GM12891 (cell line): ENCODE measurements around the gene SDC3. TPM values are rescaled to one million over a fixed set of nuclear protein-coding genes. Genes with fewer than 3 reads are reported as not detected.
A peak's percentile ranks its signal among the peaks of the same experiment; 100 is the strongest.
"Not testable (repeated sequence)": the region's sequence is repeated elsewhere in the genome, so short reads cannot be mapped to it uniquely, and the experiment has no call there.

Experiments used
- DNase-seq: peaks from one replicate; pipeline ENCODE4 v3.0.0; 2011; ENCODE audit warnings: low spot score; ENCODE audit not compliant: insufficient read length
- FAIRE-seq: peaks from 2 replicates; lab custom pipeline; 2011; peaks lifted over from hg19 to GRCh38; lab: Jason Lieb, UNC
- PAX5 ChIP-seq: IDR thresholded peaks from 2 replicates; pipeline ENCODE4 v1.6.1; 2011; ENCODE audit warnings: low read length, moderate library complexity, mild to moderate bottlenecking; ENCODE audit not compliant: insufficient read depth, severe bottlenecking
- POLR2A ChIP-seq: IDR thresholded peaks from 2 replicates; pipeline ENCODE4 v1.6.1; 2011; ENCODE audit warnings: low read depth, low read length, control low read depth
- POLR2AphosphoS5 ChIP-seq: IDR thresholded peaks from 2 replicates; pipeline ENCODE4 v1.6.1; 2011; ENCODE audit warnings: low read depth, low read length, control low read depth
- POU2F2 ChIP-seq: IDR thresholded peaks from 2 replicates; pipeline ENCODE4 v1.6.1; 2011; ENCODE audit warnings: low read depth, mild to moderate bottlenecking, control low read depth, low read length, moderate library complexity
- SPI1 ChIP-seq: IDR thresholded peaks from 2 replicates; pipeline ENCODE4 v1.6.1; 2011; ENCODE audit warnings: low read depth, low read length, control low read depth
- TAF1 ChIP-seq: IDR thresholded peaks from 2 replicates; pipeline ENCODE4 v1.6.1; 2011; ENCODE audit warnings: low read depth, low read length, control low read depth
- polyA plus RNA-seq: library from polyadenylated mRNA; unstranded; fragments of >200 nt; gene quantifications from one replicate; pipeline ENCODE4 v1.2.1, GENCODE V29; 2012; ENCODE audit warnings: low read depth, missing spikeins, inconsistent platforms; ENCODE audit not compliant: missing spikeins

The SDC3 gene, protein sequence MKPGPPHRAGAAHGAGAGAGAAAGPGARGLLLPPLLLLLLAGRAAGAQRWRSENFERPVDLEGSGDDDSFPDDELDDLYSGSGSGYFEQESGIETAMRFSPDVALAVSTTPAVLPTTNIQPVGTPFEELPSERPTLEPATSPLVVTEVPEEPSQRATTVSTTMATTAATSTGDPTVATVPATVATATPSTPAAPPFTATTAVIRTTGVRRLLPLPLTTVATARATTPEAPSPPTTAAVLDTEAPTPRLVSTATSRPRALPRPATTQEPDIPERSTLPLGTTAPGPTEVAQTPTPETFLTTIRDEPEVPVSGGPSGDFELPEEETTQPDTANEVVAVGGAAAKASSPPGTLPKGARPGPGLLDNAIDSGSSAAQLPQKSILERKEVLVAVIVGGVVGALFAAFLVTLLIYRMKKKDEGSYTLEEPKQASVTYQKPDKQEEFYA
- polyA plus RNA-seq: 0.06 TPM

DNA sequence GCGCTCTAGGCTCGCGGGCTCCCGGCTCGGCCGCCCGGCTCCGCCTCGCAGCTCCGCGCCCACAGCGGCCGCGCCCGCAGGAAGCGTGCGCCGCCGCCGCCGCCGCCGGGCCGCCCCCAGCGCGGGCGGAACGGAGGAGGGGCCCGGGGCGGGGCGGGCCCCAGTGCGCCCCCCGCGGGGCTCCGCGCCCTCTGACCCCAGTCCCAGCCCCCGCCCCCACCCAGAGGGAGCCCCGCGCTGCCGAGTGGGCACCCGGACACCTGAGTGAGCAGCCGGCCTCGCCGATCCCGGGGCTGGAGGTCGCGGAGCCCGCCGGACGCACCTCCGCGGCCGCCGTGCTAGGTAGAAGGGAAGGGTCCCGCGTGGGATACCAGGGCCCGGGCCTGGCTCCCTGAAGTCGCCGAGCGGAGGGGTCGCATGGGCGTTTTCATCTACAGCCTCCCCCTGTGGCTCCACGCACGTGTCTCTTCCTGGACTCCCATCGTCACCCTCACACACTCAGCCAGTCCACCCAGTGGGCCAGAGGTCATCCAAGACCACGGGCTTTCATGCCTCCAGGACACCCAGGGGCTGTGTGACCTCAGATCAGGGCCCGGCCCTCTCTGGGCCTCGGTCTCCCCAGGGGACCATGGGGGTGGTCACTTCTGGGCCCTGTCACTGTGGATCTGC is at the start of gene SDC3:
Gene SDC3 (minus strand): TSS at position 63 of the 669 bp plus-strand sequence. CDS start 172 bp downstream, outside the sequence.
- no peak for FAIRE-seq
- peak; percentile 58 for DNase-seq
- TF ChIP-seq SPI1 (no peak), PAX5 (no peak), TAF1 (no peak), POU2F2 (no peak), POLR2A (no peak), POLR2AphosphoS5 (no peak)

DNA sequence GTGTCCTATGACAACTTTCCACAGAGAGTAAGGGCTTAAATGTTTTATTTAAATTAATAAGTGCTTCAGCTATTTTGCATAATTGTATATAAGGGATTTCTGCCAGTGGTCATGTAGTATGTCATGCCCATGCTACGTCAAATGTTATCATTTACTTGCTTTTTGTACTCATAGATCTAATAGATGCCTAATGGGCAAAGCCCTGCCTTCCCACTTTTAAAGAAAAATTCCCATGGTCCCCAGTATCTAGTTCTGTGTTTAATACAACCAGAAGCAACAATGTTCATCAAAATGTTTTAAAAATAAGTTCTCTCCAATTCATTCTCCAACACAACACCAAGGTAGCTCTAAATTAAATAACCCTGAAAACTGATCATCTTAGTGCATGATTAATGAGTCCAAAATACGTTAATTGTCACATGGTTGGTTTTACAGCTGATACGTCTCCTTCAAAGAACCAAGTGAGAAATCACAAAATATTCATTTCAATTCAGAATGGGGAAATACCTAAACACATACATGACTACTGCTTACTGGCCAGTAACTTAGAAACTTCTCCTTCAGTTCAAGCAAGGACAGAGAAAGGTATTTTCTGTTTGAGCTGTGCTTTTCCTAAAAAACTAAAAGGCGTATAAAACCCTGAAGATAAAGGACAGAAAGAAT is 49.1 kb upstream of the SDC3 start:
- FAIRE-seq (peak; percentile 77), DNase-seq (no peak)
- TF ChIP-seq TAF1 (no peak), POLR2AphosphoS5 (no peak), SPI1 (no peak), PAX5 (no peak), POU2F2 (no peak), POLR2A (no peak)

DNA sequence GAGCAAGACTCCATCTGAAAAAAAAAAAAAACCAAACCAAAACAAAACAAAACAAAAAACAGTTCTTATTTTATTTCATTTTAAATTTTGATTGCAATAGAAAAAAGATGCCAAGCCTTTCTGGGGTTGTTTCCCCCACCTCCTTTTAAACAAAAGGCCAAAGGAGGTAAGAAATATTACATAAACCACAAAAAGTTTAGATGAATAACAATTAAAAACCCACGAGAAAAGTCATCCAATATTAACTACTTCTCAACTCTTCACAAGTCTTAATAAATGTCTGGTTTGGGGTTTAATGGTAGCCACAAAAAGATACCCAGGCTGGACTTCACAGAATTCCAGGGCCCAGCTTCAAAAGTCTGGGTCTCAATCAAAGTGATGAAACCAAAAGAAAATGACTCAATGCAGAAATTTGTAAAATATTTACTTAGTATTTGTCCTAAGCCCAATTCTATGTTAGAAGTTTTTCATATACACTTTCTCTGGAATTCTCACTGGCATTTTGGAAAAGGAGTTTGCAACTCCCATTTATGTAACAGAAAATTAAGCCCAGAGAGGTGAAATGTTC is 47.0 kb upstream of the SDC3 start:
- TF ChIP-seq SPI1 (no peak), TAF1 (no peak), POLR2A (no peak), POU2F2 (no peak), PAX5 (no peak), POLR2AphosphoS5 (no peak)
- DNase-seq (no peak), FAIRE-seq (no peak)

DNA sequence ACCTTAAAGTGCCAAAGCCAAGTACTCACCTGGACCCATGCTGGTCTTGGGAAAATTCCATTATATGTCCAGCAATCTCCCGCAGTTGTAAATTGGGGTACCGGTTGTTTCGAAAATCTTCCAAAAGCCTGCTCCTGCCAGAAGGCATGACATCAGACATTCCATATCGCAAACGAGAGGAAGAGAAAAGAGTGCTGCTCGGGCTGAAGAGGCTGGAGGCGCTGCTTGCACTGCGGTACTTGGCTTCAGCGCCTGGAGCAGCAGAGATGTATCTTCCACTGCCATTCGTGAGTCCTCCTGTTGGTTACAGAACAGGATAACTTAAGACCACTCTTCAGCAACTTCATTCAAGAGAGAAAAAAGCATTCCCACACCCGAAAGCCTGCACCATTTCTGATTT is 45.1 kb upstream of the SDC3 start:
- FAIRE-seq (no peak), DNase-seq (no peak)
- TF ChIP-seq POU2F2 (no peak), POLR2A (no peak), TAF1 (no peak), PAX5 (no peak), SPI1 (no peak), POLR2AphosphoS5 (no peak)

DNA sequence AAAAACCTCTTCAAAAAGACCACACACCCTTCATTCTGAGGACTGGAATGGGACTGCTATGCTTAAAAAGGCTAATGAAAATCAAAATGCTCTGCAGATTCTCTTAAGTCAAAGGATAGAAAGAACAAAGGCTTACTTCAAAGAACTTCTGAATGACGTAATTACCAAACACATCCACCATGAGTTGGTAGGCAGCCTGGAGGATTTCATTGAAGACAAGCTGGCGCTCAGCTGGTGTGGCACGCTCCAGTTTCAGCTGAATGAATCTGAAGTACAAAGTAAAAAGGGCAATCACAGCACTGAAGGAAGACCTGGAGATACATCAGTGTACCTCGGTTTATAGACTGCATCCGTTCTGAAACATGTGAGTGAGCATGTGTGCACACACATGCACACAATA is 43.5 kb upstream of the SDC3 start:
- DNase-seq (no peak), FAIRE-seq (no peak)
- no peak for TF ChIP-seq POLR2A
- no peak for TF ChIP-seq POLR2AphosphoS5
- no peak for TF ChIP-seq POU2F2
- TF ChIP-seq SPI1: no peak
- TF ChIP-seq TAF1: no peak
- TF ChIP-seq PAX5: no peak

DNA sequence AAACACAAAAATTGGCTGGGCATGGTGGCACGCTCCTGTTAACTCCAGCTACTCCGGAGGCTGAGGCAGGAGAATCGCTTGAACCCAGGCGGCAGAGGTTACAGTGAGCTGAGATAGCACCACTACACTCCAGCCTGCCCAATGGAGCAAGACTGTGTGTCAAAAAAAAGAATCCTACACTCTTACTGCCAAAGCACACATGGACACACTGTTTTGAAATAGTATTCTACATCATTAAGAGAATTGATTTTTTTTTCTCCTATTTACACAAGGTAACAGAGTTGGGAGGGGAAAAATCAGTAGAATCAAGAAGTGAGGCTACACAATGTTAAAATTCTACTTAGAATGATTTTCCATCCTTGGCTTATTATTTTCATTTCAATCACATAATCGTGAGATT is 42.1 kb upstream of the SDC3 start:
- DNase-seq: no peak
- FAIRE-seq: no peak
- TF ChIP-seq SPI1 (no peak), POLR2AphosphoS5 (no peak), PAX5 (no peak), TAF1 (no peak), POLR2A (no peak), POU2F2 (no peak)

DNA sequence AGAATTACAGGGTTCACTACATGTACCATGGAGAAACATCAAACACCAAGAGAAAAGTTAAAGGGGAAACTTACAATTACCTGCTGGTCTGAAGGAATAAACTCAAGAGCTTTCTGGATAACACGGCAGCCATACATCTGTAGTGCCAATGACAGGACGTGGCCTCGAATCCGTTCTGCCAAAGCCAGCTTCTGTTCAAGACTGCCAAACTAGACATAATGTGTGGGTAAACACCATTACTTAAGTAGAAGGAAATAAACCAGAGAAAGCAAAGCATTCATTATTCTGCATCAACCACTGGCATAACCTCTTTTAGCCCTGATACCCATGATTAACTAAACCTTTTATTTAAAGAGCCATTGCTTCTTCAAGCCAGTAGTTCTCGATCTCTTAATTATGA is 41.5 kb upstream of the SDC3 start:
- TF ChIP-seq PAX5 (no peak), POLR2AphosphoS5 (no peak), TAF1 (no peak), SPI1 (no peak), POU2F2 (no peak), POLR2A (no peak)
- DNase-seq: no peak
- no peak for FAIRE-seq

DNA sequence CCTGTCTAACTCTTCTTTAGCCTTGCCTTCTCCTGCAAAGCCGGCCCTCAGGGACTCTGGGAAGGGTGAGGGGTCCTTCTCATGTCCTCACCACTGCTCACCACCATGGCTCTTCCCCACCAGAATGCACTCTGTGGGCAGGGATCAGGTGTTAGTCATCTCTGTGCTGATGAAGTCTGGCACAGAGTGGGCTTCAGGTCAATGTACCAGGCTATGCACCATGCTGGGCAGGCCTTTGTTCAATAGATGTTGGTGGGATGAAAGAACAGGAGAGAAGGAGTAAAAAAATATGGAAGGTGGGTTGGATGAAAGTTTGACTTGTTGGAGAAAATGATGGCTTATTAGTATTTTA is 40.9 kb upstream of the SDC3 start:
- not testable (repeated sequence) for FAIRE-seq, DNase-seq

DNA sequence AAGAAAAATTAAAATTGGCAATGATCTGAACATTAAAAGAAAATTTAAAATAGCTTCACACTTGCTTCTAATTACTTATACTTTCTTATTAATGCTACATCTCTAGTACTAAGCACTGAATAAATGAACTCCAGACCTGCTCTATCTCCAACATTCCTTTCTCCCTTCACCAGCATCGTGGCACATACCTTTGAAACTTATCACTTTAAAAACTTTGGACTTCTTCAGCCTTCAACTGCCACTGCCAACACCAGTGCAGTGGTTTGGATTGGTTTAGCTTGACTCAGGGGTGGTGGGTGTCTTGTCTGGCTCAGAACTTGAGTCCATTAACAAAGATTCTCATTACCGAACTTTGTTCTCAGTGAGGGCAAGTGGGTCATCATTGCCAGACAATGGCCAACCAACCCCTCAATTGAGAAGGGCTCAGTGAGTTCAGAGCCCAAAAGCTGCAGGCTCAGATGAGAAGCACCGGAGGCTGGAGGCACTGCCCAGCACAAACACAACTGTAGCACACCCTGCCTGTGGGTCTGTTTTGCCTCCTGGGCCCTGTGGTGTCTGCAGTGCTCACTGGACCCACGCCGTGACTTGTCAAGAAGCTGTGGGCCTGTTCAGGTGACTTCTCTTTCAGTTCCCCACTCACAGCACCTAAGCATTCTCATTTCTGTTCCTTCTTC is 40.4 kb upstream of the SDC3 start:
- FAIRE-seq: peak; percentile 80
- not testable (repeated sequence) for DNase-seq
